IMR-90 (cell line): ENCODE data around the gene PDE8B. TPM values are rescaled to one million over a fixed set of nuclear protein-coding genes. Genes with fewer than 3 reads are reported as not detected.
A peak's percentile ranks its signal among the peaks of the same experiment; 100 is the strongest.

Experiments
- ATAC-seq: fragments of 200-7000 bp; cut with Tn5 transposase; 2 replicates; pipeline ENCODE4 v1.9.1; 2020; ENCODE audit warnings: low read depth, mild to moderate bottlenecking, moderate library complexity
- BruUV-seq: library from RNA; stranded (reverse); fragments of 400-500 nt; replicated peaks from 2 replicates; lab custom pipeline; 2021; lab: Mats Ljungman, UMichigan
- CTCF ChIA-PET: fragments of 300-600 bp; formaldehyde crosslinking; extraction: SDS; loops from one replicate; lab custom pipeline; 2021; ENCODE audit warnings: antibody characterized with exemption; lab: Yijun Ruan, JAX
- POLR2A ChIA-PET: fragments of 300-600 bp; sonication (Branson Sonifier 250); formaldehyde crosslinking; loops from one replicate; lab custom pipeline; 2022; ENCODE audit warnings: antibody characterized with exemption; ENCODE audit not compliant: unreplicated experiment; lab: Charles Lee
- DNase-seq: peaks from one replicate; pipeline ENCODE4 v3.0.0; 2013
- H2AFZ ChIP-seq: replicated peaks from 2 replicates; pipeline ENCODE3; 2013; ENCODE audit warnings: low read length, mild to moderate bottlenecking; ENCODE audit not compliant: poor library complexity
- H2AK5ac ChIP-seq: 2 replicates; pipeline ENCODE4 v1.6.1; 2013; ENCODE audit warnings: low read depth, low read length, inconsistent platforms
- H2AK9ac ChIP-seq: replicated peaks from 2 replicates; pipeline ENCODE3; 2013; ENCODE audit warnings: mild to moderate bottlenecking, low read depth, low read length, moderate library complexity; ENCODE audit not compliant: poor library complexity
- H2BK120ac ChIP-seq: 2 replicates; pipeline ENCODE4 v1.6.1; 2013; ENCODE audit warnings: low read depth, low read length, inconsistent platforms
- H2BK15ac ChIP-seq: 3 replicates; pipeline ENCODE4 v1.6.1; 2013; ENCODE audit warnings: low read depth, low read length, inconsistent platforms
- H2BK20ac ChIP-seq: 2 replicates; pipeline ENCODE4 v1.6.1; 2013; ENCODE audit warnings: low read depth, mild to moderate bottlenecking, inconsistent platforms, low read length, moderate library complexity
- H2BK5ac ChIP-seq: 2 replicates; pipeline ENCODE4 v1.6.1; 2013; ENCODE audit warnings: mild to moderate bottlenecking, low read depth, low read length, inconsistent platforms; ENCODE audit not compliant: poor library complexity, severe bottlenecking
- H3K14ac ChIP-seq: replicated peaks from 2 replicates; pipeline ENCODE4 v1.6.1; 2013; ENCODE audit warnings: low read depth, low read length, inconsistent platforms
- H3K18ac ChIP-seq: 2 replicates; pipeline ENCODE4 v1.6.1; 2013; ENCODE audit warnings: low read depth, low read length, control low read depth
- H3K23ac ChIP-seq: 2 replicates; pipeline ENCODE4 v1.6.1; 2013; ENCODE audit warnings: low read depth, low read length, inconsistent platforms
- H3K27ac ChIP-seq: 2 replicates; pipeline ENCODE4 v1.5.1; 2013; ENCODE audit warnings: mild to moderate bottlenecking, control low read depth, low read length; ENCODE audit not compliant: insufficient read depth
- H3K27me3 ChIP-seq: 2 replicates; pipeline ENCODE4 v1.6.1; 2013; ENCODE audit warnings: low read length; ENCODE audit not compliant: control insufficient read depth, insufficient read depth
- H3K36me3 ChIP-seq: 2 replicates; pipeline ENCODE4 v1.6.1; 2013; ENCODE audit warnings: low read length, mixed read lengths; ENCODE audit not compliant: control insufficient read depth, insufficient read depth
- H3K4ac ChIP-seq: 2 replicates; pipeline ENCODE4 v1.6.1; 2013; ENCODE audit warnings: low read depth, low read length, inconsistent platforms
- H3K4me1 ChIP-seq: 2 replicates; pipeline ENCODE4 v1.6.1; 2013; ENCODE audit warnings: low read length, mixed read lengths; ENCODE audit not compliant: control insufficient read depth, insufficient read depth
- H3K4me2 ChIP-seq: 2 replicates; pipeline ENCODE4 v1.6.1; 2013; ENCODE audit warnings: low read depth, mild to moderate bottlenecking, control low read depth, low read length, moderate library complexity
- H3K4me3 ChIP-seq: 2 replicates; pipeline ENCODE4 v1.5.1; 2013; ENCODE audit warnings: low read depth, mild to moderate bottlenecking, control low read depth, low read length, moderate library complexity; ENCODE audit not compliant: insufficient read depth
- H3K56ac ChIP-seq: 2 replicates; pipeline ENCODE4 v1.6.1; 2013; ENCODE audit warnings: low read length, inconsistent platforms; ENCODE audit not compliant: insufficient read depth; ENCODE audit errors: extremely low read depth
- H3K79me1 ChIP-seq, 2 experiments: 2 replicates each; pipeline ENCODE4 v1.6.1; 2013; ENCODE audit warnings: low read length in 2 of 2, inconsistent platforms in 1 of 2, low read depth in 1 of 2
- H3K9ac ChIP-seq: 2 replicates; pipeline ENCODE4 v1.6.1; 2013; ENCODE audit warnings: low read depth, low read length, control low read depth
- H3K9me1 ChIP-seq: 2 replicates; pipeline ENCODE4 v1.6.1; 2013; ENCODE audit warnings: low read length, inconsistent platforms; ENCODE audit not compliant: insufficient read depth
- H3K9me3 ChIP-seq: 2 replicates; pipeline ENCODE4 v1.6.1; 2013; ENCODE audit warnings: low read length; ENCODE audit not compliant: control insufficient read depth, insufficient read depth
- H4K20me1 ChIP-seq: 2 replicates; pipeline ENCODE4 v1.6.1; 2013; ENCODE audit warnings: low read length, inconsistent platforms; ENCODE audit not compliant: insufficient read depth
- H4K5ac ChIP-seq: 2 replicates; pipeline ENCODE4 v1.6.1; 2013; ENCODE audit warnings: mild to moderate bottlenecking, low read depth, low read length, control low read depth
- H4K8ac ChIP-seq, 2 experiments: 2 replicates each; pipeline ENCODE4 v1.6.1; 2013; ENCODE audit warnings: low read depth in 2 of 2, low read length in 2 of 2, control low read depth in 1 of 2, inconsistent platforms in 1 of 2
- H4K91ac ChIP-seq: 2 replicates; pipeline ENCODE4 v1.6.1; 2013; ENCODE audit warnings: low read depth, low read length, inconsistent platforms; ENCODE audit not compliant: insufficient read depth
- CHD1 ChIP-seq: IDR thresholded peaks from 2 replicates; pipeline ENCODE4 v1.6.1; 2012; ENCODE audit warnings: low read depth, low read length, improper control_type of control experiment
- CTCF ChIP-seq: conservative IDR thresholded peaks from 2 replicates; pipeline ENCODE4 v1.5.1; 2012; ENCODE audit warnings: mild to moderate bottlenecking, low read depth, low read length, improper control_type of control experiment
- ELK1 ChIP-seq: fragments of 150-350 bp; IDR thresholded peaks from 2 replicates; pipeline ENCODE4 v1.6.1; 2016; ENCODE audit warnings: low read depth, mild to moderate bottlenecking, low read length, moderate library complexity, borderline replicate concordance
- FOS ChIP-seq: fragments of 150-350 bp; IDR thresholded peaks from 2 replicates; pipeline ENCODE4 v1.6.1; 2016; ENCODE audit warnings: low read depth, low read length
- MAZ ChIP-seq: IDR thresholded peaks from 2 replicates; pipeline ENCODE4 v1.6.1; 2012; ENCODE audit warnings: low read depth, mild to moderate bottlenecking, low read length, improper control_type of control experiment, moderate library complexity, borderline replicate concordance
- NFE2L2 ChIP-seq: fragments of 150-350 bp; IDR thresholded peaks from 2 replicates; pipeline ENCODE4 v1.6.1; 2016; ENCODE audit warnings: low read depth, mild to moderate bottlenecking, low read length
- RCOR1 ChIP-seq: IDR thresholded peaks from 2 replicates; pipeline ENCODE4 v1.6.1; 2012; ENCODE audit warnings: mild to moderate bottlenecking, low read length, improper control_type of control experiment; ENCODE audit not compliant: insufficient replicate concordance
- RFX5 ChIP-seq: IDR thresholded peaks from 2 replicates; pipeline ENCODE4 v1.8.0; 2012; ENCODE audit warnings: low read depth, mild to moderate bottlenecking, low read length, moderate library complexity
- WGBS, 2 experiments: methylation state at CpG; one replicate each; pipeline versions ENCODE4 v1.1.5 to v1.1.7; 2013; ENCODE audit warnings: missing lambda C conversion rate in 2 of 2; ENCODE audit not compliant: insufficient read length in 1 of 2; ENCODE audit errors: extremely low coverage in 2 of 2; 5-methylcytosine and 5-hydroxymethylcytosine counted together
- dilution Hi-C: fragments of 300-500 bp; cut with HindIII; formaldehyde crosslinking; loops from one replicate; pipeline ENCODE4 v1.14.3; 2018; ENCODE audit warnings: low sequenced_read_pairs; ENCODE audit not compliant: unreplicated experiment
- in situ Hi-C: fragments of 300-500 bp; cut with MboI; formaldehyde crosslinking; loops from 3 replicates; pipeline ENCODE4 v1.14.3; 2019; ENCODE audit warnings: low sequenced_read_pairs, inconsistent platforms, mixed read lengths
- intact Hi-C: fragments of 100-400 bp; cut with micrococcal nuclease; formaldehyde crosslinking; loops from 2 replicates; pipeline ENCODE4 v1.10.0; 2022
- polyA plus RNA-seq, 3 experiments: library from polyadenylated mRNA; depleted of rRNA; stranded (reverse); fragments of >200 nt; gene quantifications; 2 replicates each; pipeline ENCODE4 v1.2.3, GENCODE V29; 2012; ENCODE audit warnings: low replicate concordance in 1 of 3
- total RNA-seq: library from RNA; depleted of rRNA; stranded (reverse); fragments of >200 nt; gene quantifications from 2 replicates; pipeline ENCODE4 v1.2.3, GENCODE V29; 2012

The PDE8B gene
- total and polyA plus RNA-seq, 2 of the 4 experiments (the other 2 are of a cell fraction): under 0.01 to 0.03 TPM

GRCh38 chr5:77310494-77311213 lies 100.2 kb downstream of the PDE8B start:
- ChIA-PET POLR2A (no interaction called here), CTCF (interaction anchor here (1.3 kb wide), 1 partner anchor 9 kb away, joined by 4 read pairs; no protein-coding TSS in a partner anchor)
- Histone ChIP-seq H3K36me3 (no peaks in the 10 kb centered on the region), H2BK15ac (no peak overlapping the region), H3K56ac (no peak overlapping the region), H3K4me1 (peaks cover 3% of the 10 kb centered on the region; the same call in 1 of the 2 replicates), H3K79me1 (no peaks in the 10 kb centered on the region), H3K4ac (no peak overlapping the region), H2AK5ac (0 out of 2 replicates have a peak overlapping the region, but pooled peaks have one; percentile 18), H3K9me1 (peaks cover 9% of the 10 kb centered on the region; the same call in 1 of the 2 replicates), H3K9ac (no peak overlapping the region), H2BK5ac (no peak overlapping the region), H2AFZ (peak overlapping the region; percentile 18), H3K27me3 (no peaks in the 10 kb centered on the region; the same call in 1 of the 2 replicates), H2BK20ac (no peak overlapping the region), H3K4me3 (no peak overlapping the region), H2AK9ac (no peak overlapping the region), H3K27ac (no peak overlapping the region), H4K8ac (no peak overlapping the region), H3K14ac (0 out of 2 replicates have a peak overlapping the region, but pooled peaks have one; percentile 27), H3K18ac (no peak overlapping the region), H4K20me1 (no peaks in the 10 kb centered on the region), H2BK120ac (no peak overlapping the region), H4K91ac (no peak overlapping the region), H3K23ac (no peak overlapping the region), H3K9me3 (no peaks in the 10 kb centered on the region), H4K5ac (no peak overlapping the region), H3K4me2 (no peak overlapping the region)
- in situ Hi-C loops: no loop called here
- intact Hi-C loops: no loop called here
- TF ChIP-seq NFE2L2 (no peak), CHD1 (no peak), FOS (no peak), MAZ (no peak), CTCF (no peak), RFX5 (no peak), RCOR1 (no peak), ELK1 (no peak)
- WGBS, 2 experiments: no CpG with 5 or more reads among the region's 4 CpGs
- BruUV-seq: no TSS peak
- ATAC-seq (no peak; the same call in 1 of the 2 replicates), DNase-seq (no peak)
- dilution Hi-C loops: no loop called here
